ENCODE results near the gene HERC6. TPM values are rescaled to one million over a fixed set of nuclear protein-coding genes. Genes with fewer than 3 reads are reported as not detected.

The HERC6 gene
- total and polyA plus RNA-seq, 2 donors (not counting 1 experiment from before 2014, with no cell fraction given), result 5.1 to 10.9 TPM

GRCh38 chr4:88419874-88420273, 41.2 kb downstream of the HERC6 start:
- no CpG with 5 or more reads among the region's 5 CpGs for WGBS (ENCODE audit: insufficient coverage)
- Histone ChIP-seq H3K4me1 (ENCODE audit: control insufficient read depth in 2 of 2, insufficient read depth in 2 of 2, low read length in 2 of 2) (no peaks in the 10 kb centered on the region), H3K4me3 (ENCODE audit: control extremely low read depth in 1 of 5, extremely low read depth in 1 of 5, insufficient read depth in 1 of 5, low read depth in 2 of 5, low read length in 4 of 5) (no peak overlapping the region), H3K9me3 (ENCODE audit: control extremely low read depth in 1 of 3, control insufficient read depth in 2 of 3, insufficient read depth in 1 of 3, low read length in 2 of 3) (no peaks in the 10 kb centered on the region), H3K79me2 (ENCODE audit: control insufficient read depth, insufficient read depth, low read length) (no peaks in the 10 kb centered on the region), H3K27me3 (replicated peaks in 1 of 4; ENCODE audit: control extremely low read depth in 1 of 4, control insufficient read depth in 3 of 4, insufficient read depth in 4 of 4, low read length in 3 of 4) (no peaks in the 10 kb centered on the region), H3K36me3 (replicated peaks in 1 of 2; ENCODE audit: control extremely low read depth in 1 of 2, control insufficient read depth in 1 of 2, extremely low read depth in 1 of 2, insufficient read depth in 2 of 2, low read length in 1 of 2) (peaks cover 0 to 2% of the 10 kb centered on the region in 2 experiments), H3K4me2 (replicated peaks; ENCODE audit: low read depth, low read length, poor library complexity, severe bottlenecking) (no peak overlapping the region), H2AFZ (ENCODE audit: insufficient read depth, low read depth, low read length, poor library complexity, severe bottlenecking) (no peak overlapping the region), H3K9ac (ENCODE audit: low read length) (no peak overlapping the region), H4K20me1 (ENCODE audit: control insufficient read depth, insufficient read depth, low read length, poor library complexity, severe bottlenecking) (no peaks in the 10 kb centered on the region), H3K27ac (ENCODE audit: low read length in 2 of 2) (no peak overlapping the region)
- intact Hi-C loops (cut with micrococcal nuclease), result no loop called here
- no peaks in the 10 kb centered on the region for H3K9me3 Mint-ChIP-seq (ENCODE audit: insufficient read depth)
- no peak for ATAC-seq (ENCODE audit: low read depth)
- H3K4me1 Mint-ChIP-seq, result no peaks in the 10 kb centered on the region
- DNase-seq, result no peak
- TF ChIP-seq CTCF (IDR thresholded peaks at IDR 0.05) (no peak), EZH2 (IDR thresholded peaks at IDR 0.05; ENCODE audit: borderline replicate concordance, insufficient read depth, low read depth, low read length, poor library complexity, severe bottlenecking) (no peak)
- ChIA-PET CTCF (no interaction called here), POLR2A (no interaction called here)
- no peaks in the 10 kb centered on the region for H3K27me3 Mint-ChIP-seq
- H3K4me3 Mint-ChIP-seq, result no peak overlapping the region
- no peak overlapping the region for H3K27ac Mint-ChIP-seq

- no peaks in the 10 kb centered on the region for H3K79me2 ChIP-seq (ENCODE audit: control insufficient read depth, insufficient read depth, low read length)
- CTCF ChIA-PET, result no interaction called here
- intact Hi-C loops (cut with micrococcal nuclease), result no loop called here
- Mint-ChIP-seq H3K27me3 (no peaks in the 10 kb centered on the region), H3K4me1 (no peaks in the 10 kb centered on the region), H3K27ac (no peak overlapping the region), H3K4me3 (no peak overlapping the region), H3K9me3 (ENCODE audit: insufficient read depth) (no peaks in the 10 kb centered on the region)
- no peaks in the 10 kb centered on the region for H3K9me3 ChIP-seq (ENCODE audit: control extremely low read depth in 1 of 3, control insufficient read depth in 2 of 3, insufficient read depth in 1 of 3, low read length in 2 of 3)
- H3K4me3 ChIP-seq (ENCODE audit: control extremely low read depth in 1 of 5, extremely low read depth in 1 of 5, insufficient read depth in 1 of 5, low read depth in 2 of 5, low read length in 4 of 5), result no peak overlapping the region
- no peak for ATAC-seq (ENCODE audit: low read depth)
- H4K20me1 ChIP-seq (ENCODE audit: control insufficient read depth, insufficient read depth, low read length, poor library complexity, severe bottlenecking), result no peaks in the 10 kb centered on the region
- H3K4me2 ChIP-seq (replicated peaks; ENCODE audit: low read depth, low read length, poor library complexity, severe bottlenecking), result no peak overlapping the region
- peaks cover 0 to 2% of the 10 kb centered on the region in 2 experiments for H3K36me3 ChIP-seq (replicated peaks in 1 of 2; ENCODE audit: control extremely low read depth in 1 of 2, control insufficient read depth in 1 of 2, extremely low read depth in 1 of 2, insufficient read depth in 2 of 2, low read length in 1 of 2)
- no peak overlapping the region for H2AFZ ChIP-seq (ENCODE audit: insufficient read depth, low read depth, low read length, poor library complexity, severe bottlenecking)
- H3K27ac ChIP-seq (ENCODE audit: low read length in 2 of 2), result no peak overlapping the region
- no peaks in the 10 kb centered on the region for H3K4me1 ChIP-seq (ENCODE audit: control insufficient read depth in 2 of 2, insufficient read depth in 2 of 2, low read length in 2 of 2)
- DNase-seq, result no peak
- no CpG with 5 or more reads among the region's 1 CpG for WGBS (ENCODE audit: insufficient coverage)
- no peaks in the 10 kb centered on the region for H3K27me3 ChIP-seq (replicated peaks in 1 of 4; ENCODE audit: control extremely low read depth in 1 of 4, control insufficient read depth in 3 of 4, insufficient read depth in 4 of 4, low read length in 3 of 4)
- no peak overlapping the region for H3K9ac ChIP-seq (ENCODE audit: low read length)
- POLR2A ChIA-PET, result no interaction called here
- TF ChIP-seq EZH2 (IDR thresholded peaks at IDR 0.05; ENCODE audit: borderline replicate concordance, insufficient read depth, low read depth, low read length, poor library complexity, severe bottlenecking), result no peak
- no peak for TF ChIP-seq CTCF (IDR thresholded peaks at IDR 0.05)
Observed at GRCh38 chr4:88420844-88421243, 42.2 kb downstream of the HERC6 start.
